Measurements from ENCODE around the gene ELP4.

ELP4 gene

GRCh38 chr11:31809541-31809856 lies 299.9 kb downstream of the ELP4 start:
- TF ChIP-seq, protein P1, sequence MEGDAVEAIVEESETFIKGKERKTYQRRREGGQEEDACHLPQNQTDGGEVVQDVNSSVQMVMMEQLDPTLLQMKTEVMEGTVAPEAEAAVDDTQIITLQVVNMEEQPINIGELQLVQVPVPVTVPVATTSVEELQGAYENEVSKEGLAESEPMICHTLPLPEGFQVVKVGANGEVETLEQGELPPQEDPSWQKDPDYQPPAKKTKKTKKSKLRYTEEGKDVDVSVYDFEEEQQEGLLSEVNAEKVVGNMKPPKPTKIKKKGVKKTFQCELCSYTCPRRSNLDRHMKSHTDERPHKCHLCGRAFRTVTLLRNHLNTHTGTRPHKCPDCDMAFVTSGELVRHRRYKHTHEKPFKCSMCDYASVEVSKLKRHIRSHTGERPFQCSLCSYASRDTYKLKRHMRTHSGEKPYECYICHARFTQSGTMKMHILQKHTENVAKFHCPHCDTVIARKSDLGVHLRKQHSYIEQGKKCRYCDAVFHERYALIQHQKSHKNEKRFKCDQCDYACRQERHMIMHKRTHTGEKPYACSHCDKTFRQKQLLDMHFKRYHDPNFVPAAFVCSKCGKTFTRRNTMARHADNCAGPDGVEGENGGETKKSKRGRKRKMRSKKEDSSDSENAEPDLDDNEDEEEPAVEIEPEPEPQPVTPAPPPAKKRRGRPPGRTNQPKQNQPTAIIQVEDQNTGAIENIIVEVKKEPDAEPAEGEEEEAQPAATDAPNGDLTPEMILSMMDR (IDR thresholded peaks at IDR 0.05; ENCODE audit: insufficient read depth, low read length, poor library complexity, severe bottlenecking), result no peak
- TF ChIP-seq EZH2phosphoT487 (conservative IDR thresholded peaks at IDR 0.05; ENCODE audit: low read length), result no peak
- H3K9me3 ChIP-seq (ENCODE audit: insufficient read depth, low read length), result no peaks in the 10 kb centered on the region
- no peaks in the 10 kb centered on the region for H3K27me3 ChIP-seq (ENCODE audit: low read length)
- no peaks in the 10 kb centered on the region for H3F3A ChIP-seq (ENCODE audit: insufficient read depth)
- no peaks in the 10 kb centered on the region for H4K20me1 ChIP-seq (ENCODE audit: low read depth, low read length)
- no peaks in the 10 kb centered on the region for H3K36me3 ChIP-seq (ENCODE audit: low read length)
- H3K79me2 ChIP-seq (ENCODE audit: insufficient read depth, low read length), result no peaks in the 10 kb centered on the region
- H3K4me3 ChIP-seq (ENCODE audit: insufficient read depth, low read length, poor library complexity, severe bottlenecking), result no peak overlapping the region
- no peak overlapping the region for H3K27ac ChIP-seq (ENCODE audit: low read depth, low read length)
- no peak overlapping the region for H2AFZ ChIP-seq (ENCODE audit: low read depth, low read length, severe bottlenecking)
- H3K9me2 ChIP-seq (replicated peaks; ENCODE audit: insufficient read depth, low read length), result no peaks in the 10 kb centered on the region
- H3K9ac ChIP-seq (ENCODE audit: low read length), result no peak overlapping the region
- H3K4me2 ChIP-seq (ENCODE audit: low read depth, low read length, poor library complexity, severe bottlenecking), result no peak overlapping the region

DNA sequence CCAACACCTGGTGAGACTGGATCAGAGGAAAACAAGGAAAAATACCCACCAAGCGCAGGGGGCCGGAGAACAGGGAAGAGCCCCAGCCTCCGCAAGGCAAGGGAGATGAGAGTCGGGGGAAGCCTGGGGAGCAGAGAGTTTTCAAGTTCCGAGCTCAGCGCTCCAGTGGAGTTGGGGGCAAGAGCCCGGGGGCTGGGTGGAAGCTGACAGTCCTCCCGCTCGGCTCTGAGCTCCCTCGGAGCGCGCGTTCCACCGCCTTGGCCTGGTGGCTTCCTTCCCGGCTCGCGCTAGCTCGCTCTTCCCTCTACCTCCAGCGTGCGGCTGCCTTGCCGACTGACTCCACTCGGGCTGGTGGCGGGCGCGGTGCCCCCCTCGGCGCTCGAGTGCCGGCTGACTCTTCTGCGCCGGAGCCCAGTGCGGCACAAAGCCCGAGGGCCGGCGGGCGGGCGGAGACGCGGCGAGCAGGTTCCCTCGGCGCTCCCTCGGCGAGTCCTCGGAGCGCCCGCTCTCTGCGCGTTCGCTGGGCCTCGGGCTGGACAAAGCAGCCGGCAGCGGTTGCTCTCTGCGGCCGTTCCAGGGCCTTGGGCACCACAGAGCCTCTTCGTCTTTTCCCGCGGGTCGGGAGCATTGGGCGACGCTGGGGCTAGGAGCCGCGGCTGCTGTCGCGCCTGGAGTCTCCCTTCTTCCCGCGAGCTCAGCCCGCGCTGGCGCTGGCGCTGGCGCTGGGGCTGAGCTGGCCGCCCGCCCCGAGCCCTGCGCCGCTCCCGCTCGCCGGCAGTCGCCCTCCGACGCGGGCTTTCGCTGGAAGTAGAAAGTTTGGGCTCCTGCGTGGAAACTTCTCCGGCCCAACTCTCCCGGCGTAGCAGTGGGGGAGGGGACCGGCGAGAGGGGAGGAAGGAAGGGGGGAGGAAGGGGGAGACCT lies 300.6 kb downstream of the ELP4 start:
- H3K4me2 ChIP-seq (ENCODE audit: low read depth, low read length, poor library complexity, severe bottlenecking), result no peak overlapping the region

DNA sequence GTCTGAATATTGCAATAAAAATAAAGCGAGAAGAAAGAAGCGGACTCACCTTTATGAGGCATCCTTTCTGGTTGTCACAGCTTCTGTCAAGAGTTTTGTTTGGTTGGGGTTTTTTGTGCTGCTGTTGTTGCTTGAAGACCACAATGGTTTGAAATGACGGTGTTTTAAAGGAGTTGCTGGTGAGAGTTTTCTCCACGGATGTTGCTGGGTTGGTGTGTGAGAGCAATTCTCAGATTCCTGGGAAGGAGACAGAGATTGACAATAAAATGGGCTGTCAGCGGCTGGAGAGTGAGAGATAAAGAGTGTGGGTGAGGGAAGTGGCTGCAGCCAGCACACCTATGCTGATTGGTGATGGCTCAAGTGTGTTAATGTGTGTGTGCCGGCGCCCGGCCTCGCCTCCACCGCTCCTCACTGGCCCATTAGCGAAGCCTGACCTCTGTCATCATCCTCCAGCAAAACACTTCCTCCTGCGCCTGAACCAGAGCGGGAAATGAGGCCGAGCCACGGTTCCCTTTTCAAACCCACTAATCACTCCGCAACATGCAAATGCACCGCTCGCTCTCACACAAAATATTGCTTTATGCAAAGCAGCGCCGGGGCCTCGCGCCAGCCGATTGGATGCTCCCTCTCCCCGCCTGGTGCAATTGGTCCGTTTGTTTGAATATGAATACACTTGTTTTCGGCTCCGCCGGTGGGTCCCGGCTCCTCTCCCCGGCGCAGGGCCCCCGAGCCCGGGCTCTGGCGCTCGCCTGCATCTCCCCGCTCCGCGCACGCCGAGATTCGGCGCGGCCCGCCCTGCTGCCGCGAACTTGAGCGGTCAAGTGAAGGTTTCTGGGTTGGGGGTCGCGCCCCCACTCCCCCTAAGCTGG lies 301.4 kb downstream of the ELP4 start, which contains the start of gene PAX6:
Gene PAX6 (minus strand): TSS at position 544 of the 869 bp plus-strand sequence. CDS start 4,911 bp downstream, outside the sequence.
- Histone ChIP-seq H3K4me3 (ENCODE audit: insufficient read depth, low read length, poor library complexity, severe bottlenecking) (no peak within 1 kb of the TSS), H3K9me3 (ENCODE audit: insufficient read depth, low read length) (no peaks in the 10 kb centered on the region), H3F3A (ENCODE audit: insufficient read depth) (no peaks in the 10 kb centered on the region), H3K9ac (ENCODE audit: low read length) (no peak within 1 kb of the TSS), H3K79me2 (ENCODE audit: insufficient read depth, low read length) (no peaks in the 10 kb centered on the region), H3K36me3 (ENCODE audit: low read length) (no peaks in the 10 kb centered on the region), H3K4me2 (ENCODE audit: low read depth, low read length, poor library complexity, severe bottlenecking) (no peak within 1 kb of the TSS), H2AFZ (ENCODE audit: low read depth, low read length, severe bottlenecking) (no peak within 1 kb of the TSS), H3K27ac (ENCODE audit: low read depth, low read length) (no peak within 1 kb of the TSS), H3K27me3 (ENCODE audit: low read length) (no peaks in the 10 kb centered on the region), H4K20me1 (ENCODE audit: low read depth, low read length) (no peaks in the 10 kb centered on the region), H3K9me2 (replicated peaks; ENCODE audit: insufficient read depth, low read length) (no peaks in the 10 kb centered on the region)
- TF ChIP-seq, protein P1 (IDR thresholded peaks at IDR 0.05; ENCODE audit: insufficient read depth, low read length, poor library complexity, severe bottlenecking), result no peak
- TF ChIP-seq EZH2phosphoT487 (conservative IDR thresholded peaks at IDR 0.05; ENCODE audit: low read length), result no peak

More for the DNA sequence above, 300.6 kb downstream of the ELP4 start:
- TF ChIP-seq EZH2phosphoT487 (conservative IDR thresholded peaks at IDR 0.05; ENCODE audit: low read length), result no peak
- TF ChIP-seq, protein P1 (IDR thresholded peaks at IDR 0.05; ENCODE audit: insufficient read depth, low read length, poor library complexity, severe bottlenecking), result no peak
- no peak overlapping the region for H3K27ac ChIP-seq (ENCODE audit: low read depth, low read length)
- no peak overlapping the region for H3K9ac ChIP-seq (ENCODE audit: low read length)
- no peaks in the 10 kb centered on the region for H3K27me3 ChIP-seq (ENCODE audit: low read length)
- H2AFZ ChIP-seq (ENCODE audit: low read depth, low read length, severe bottlenecking), result no peak overlapping the region
- no peak overlapping the region for H3K4me3 ChIP-seq (ENCODE audit: insufficient read depth, low read length, poor library complexity, severe bottlenecking)
- H4K20me1 ChIP-seq (ENCODE audit: low read depth, low read length), result no peaks in the 10 kb centered on the region
- H3K79me2 ChIP-seq (ENCODE audit: insufficient read depth, low read length), result no peaks in the 10 kb centered on the region
- no peaks in the 10 kb centered on the region for H3K9me3 ChIP-seq (ENCODE audit: insufficient read depth, low read length)
- no peaks in the 10 kb centered on the region for H3K9me2 ChIP-seq (replicated peaks; ENCODE audit: insufficient read depth, low read length)
- no peaks in the 10 kb centered on the region for H3F3A ChIP-seq (ENCODE audit: insufficient read depth)
- no peaks in the 10 kb centered on the region for H3K36me3 ChIP-seq (ENCODE audit: low read length)

Data from SU-DHL-6 (cell line).